HEK293 (cell line): ENCODE results near the gene C19orf38.

Experiments
- CTCF ChIA-PET: fragments of 350-600 bp; formaldehyde crosslinking; extraction: SDS; loops from one replicate; lab custom pipeline; 2021; ENCODE audit warnings: antibody characterized with exemption; lab: Yijun Ruan, JAX
- POLR2A ChIA-PET: fragments of 300-600 bp; formaldehyde crosslinking; extraction: SDS; loops from one replicate; lab custom pipeline; 2020; ENCODE audit warnings: antibody characterized with exemption, inconsistent platforms; lab: Yijun Ruan, JAX
- H3K27ac ChIP-seq: fragments of 200-500 bp; sonication (Bioruptor generic); 2 replicates; pipeline ENCODE4 v1.5.1; 2014; ENCODE audit warnings: low read depth, low read length, control low read depth, inconsistent platforms; ENCODE audit errors: extremely low read depth
- H3K36me3 ChIP-seq, 2 experiments: fragments of 200-500 bp in 1 of 2; sonication (Bioruptor generic) in 1 of 2; 1 replicate in 1 of 2; 2 replicates in 1 of 2; pipeline ENCODE4 v1.5.1; 2014 to 2017; ENCODE audit warnings: inconsistent platforms in 2 of 2, low read length in 2 of 2; ENCODE audit not compliant: control insufficient read depth in 2 of 2, insufficient read depth in 1 of 2
- H3K4me1 ChIP-seq: fragments of 200-500 bp; sonication (Bioruptor generic); 2 replicates; pipeline ENCODE4 v1.5.1; 2014; ENCODE audit warnings: mild to moderate bottlenecking, low read length, inconsistent platforms; ENCODE audit not compliant: control insufficient read depth, insufficient read depth
- H3K4me3 ChIP-seq: 2 replicates; pipeline ENCODE4 v1.5.1; 2011; ENCODE audit warnings: low read depth, mild to moderate bottlenecking, control low read depth, low read length, moderate library complexity
- H3K9me3 ChIP-seq: fragments of 200-500 bp; sonication (Bioruptor generic); 2 replicates; pipeline ENCODE4 v1.5.1; 2014; ENCODE audit warnings: low read depth, low read length, inconsistent platforms; ENCODE audit not compliant: control insufficient read depth, insufficient read depth
- EGR2 ChIP-seq: fragments of 450-650 bp; formaldehyde crosslinking; IDR thresholded peaks from 2 replicates; pipeline ENCODE4 v1.5.1; 2016; ENCODE audit warnings: low read depth, missing biosample characterization, missing genetic modification characterization
- GFI1B ChIP-seq: fragments of 450-650 bp; formaldehyde crosslinking; IDR thresholded peaks from 2 replicates; pipeline ENCODE4 v1.5.1; 2016; ENCODE audit warnings: missing biosample characterization, missing genetic modification characterization
- HOXD13 ChIP-seq: sonication (generic); formaldehyde crosslinking; IDR thresholded peaks from 2 replicates; pipeline ENCODE4 v1.8.0; 2022; ENCODE audit warnings: missing genetic modification reagents, borderline replicate concordance
- KLF1 ChIP-seq: fragments of 450-650 bp; formaldehyde crosslinking; IDR thresholded peaks from 2 replicates; pipeline ENCODE4 v1.5.1; 2016; ENCODE audit warnings: missing biosample characterization, missing genetic modification characterization
- SETDB1 ChIP-seq: IDR thresholded peaks from one replicate; pipeline ENCODE4 v1.6.1; 2017; ENCODE audit warnings: mild to moderate bottlenecking, low read length, moderate library complexity, mixed read lengths; ENCODE audit not compliant: insufficient read length
- SP2 ChIP-seq: fragments of 450-650 bp; formaldehyde crosslinking; IDR thresholded peaks from 2 replicates; pipeline ENCODE4 v1.5.1; 2016; ENCODE audit warnings: missing biosample characterization, missing genetic modification characterization
- ZNF221 ChIP-seq: fragments of 450-650 bp; formaldehyde crosslinking; IDR thresholded peaks from 2 replicates; pipeline ENCODE4 v1.5.1; 2017; ENCODE audit warnings: missing biosample characterization, missing genetic modification characterization, borderline replicate concordance
- ZNF341 ChIP-seq: fragments of 450-650 bp; formaldehyde crosslinking; IDR thresholded peaks from 2 replicates; pipeline ENCODE4; 2016; ENCODE audit warnings: low read depth, missing biosample characterization, missing genetic modification characterization
- ZNF37A ChIP-seq: fragments of 450-650 bp; IDR thresholded peaks from 2 replicates; pipeline ENCODE4 v1.5.1; 2018; ENCODE audit warnings: missing biosample characterization, missing genetic modification characterization
- ZNF416 ChIP-seq: fragments of 450-650 bp; formaldehyde crosslinking; IDR thresholded peaks from 2 replicates; pipeline ENCODE4 v1.5.1; 2016; ENCODE audit warnings: missing biosample characterization, missing genetic modification characterization
- ZNF510 ChIP-seq: fragments of 450-650 bp; formaldehyde crosslinking; IDR thresholded peaks from 2 replicates; pipeline ENCODE4 v1.5.1; 2018; ENCODE audit warnings: mild to moderate bottlenecking, missing genetic modification characterization, missing biosample characterization; ENCODE audit not compliant: insufficient replicate concordance
- ZNF549 ChIP-seq: fragments of 450-650 bp; IDR thresholded peaks from 2 replicates; pipeline ENCODE4 v1.5.1; 2018; ENCODE audit warnings: missing biosample characterization, missing genetic modification characterization, mild to moderate bottlenecking, inconsistent platforms, moderate library complexity
- ZNF658 ChIP-seq: fragments of 450-650 bp; formaldehyde crosslinking; IDR thresholded peaks from 2 replicates; pipeline ENCODE4; 2016; ENCODE audit warnings: missing biosample characterization, missing genetic modification characterization
- ZNF747 ChIP-seq: fragments of 450-650 bp; formaldehyde crosslinking; IDR thresholded peaks from 2 replicates; pipeline ENCODE4 v1.5.1; 2016; ENCODE audit warnings: missing biosample characterization, missing genetic modification characterization
- ZNF768 ChIP-seq: fragments of 450-650 bp; formaldehyde crosslinking; IDR thresholded peaks from 2 replicates; pipeline ENCODE4 v1.5.1; 2018; ENCODE audit warnings: missing biosample characterization, mild to moderate bottlenecking, missing genetic modification characterization
- ZSCAN23 ChIP-seq: fragments of 450-650 bp; formaldehyde crosslinking; IDR thresholded peaks from 2 replicates; pipeline ENCODE4 v1.5.1; 2016; ENCODE audit warnings: missing biosample characterization, missing genetic modification characterization
- ZXDB ChIP-seq: fragments of 450-650 bp; formaldehyde crosslinking; IDR thresholded peaks from 2 replicates; pipeline ENCODE4 v1.5.1; 2016; ENCODE audit warnings: missing biosample characterization, missing genetic modification characterization
- TF ChIP-seq, protein P1 (sequence below): fragments of 450-650 bp; formaldehyde crosslinking; IDR thresholded peaks from 2 replicates; pipeline ENCODE4 v1.5.1; 2016; ENCODE audit warnings: missing biosample characterization, missing genetic modification characterization
- TF ChIP-seq, protein P2 (sequence below): fragments of 450-650 bp; formaldehyde crosslinking; IDR thresholded peaks from 2 replicates; pipeline ENCODE4 v1.5.1; 2017; ENCODE audit warnings: missing biosample characterization, missing genetic modification characterization
- TF ChIP-seq, protein P3 (sequence below): fragments of 450-650 bp; formaldehyde crosslinking; conservative IDR thresholded peaks from 2 replicates; pipeline ENCODE4 v1.5.1; 2016; ENCODE audit warnings: low read depth, missing biosample characterization, missing genetic modification characterization

The C19orf38 gene

DNA sequence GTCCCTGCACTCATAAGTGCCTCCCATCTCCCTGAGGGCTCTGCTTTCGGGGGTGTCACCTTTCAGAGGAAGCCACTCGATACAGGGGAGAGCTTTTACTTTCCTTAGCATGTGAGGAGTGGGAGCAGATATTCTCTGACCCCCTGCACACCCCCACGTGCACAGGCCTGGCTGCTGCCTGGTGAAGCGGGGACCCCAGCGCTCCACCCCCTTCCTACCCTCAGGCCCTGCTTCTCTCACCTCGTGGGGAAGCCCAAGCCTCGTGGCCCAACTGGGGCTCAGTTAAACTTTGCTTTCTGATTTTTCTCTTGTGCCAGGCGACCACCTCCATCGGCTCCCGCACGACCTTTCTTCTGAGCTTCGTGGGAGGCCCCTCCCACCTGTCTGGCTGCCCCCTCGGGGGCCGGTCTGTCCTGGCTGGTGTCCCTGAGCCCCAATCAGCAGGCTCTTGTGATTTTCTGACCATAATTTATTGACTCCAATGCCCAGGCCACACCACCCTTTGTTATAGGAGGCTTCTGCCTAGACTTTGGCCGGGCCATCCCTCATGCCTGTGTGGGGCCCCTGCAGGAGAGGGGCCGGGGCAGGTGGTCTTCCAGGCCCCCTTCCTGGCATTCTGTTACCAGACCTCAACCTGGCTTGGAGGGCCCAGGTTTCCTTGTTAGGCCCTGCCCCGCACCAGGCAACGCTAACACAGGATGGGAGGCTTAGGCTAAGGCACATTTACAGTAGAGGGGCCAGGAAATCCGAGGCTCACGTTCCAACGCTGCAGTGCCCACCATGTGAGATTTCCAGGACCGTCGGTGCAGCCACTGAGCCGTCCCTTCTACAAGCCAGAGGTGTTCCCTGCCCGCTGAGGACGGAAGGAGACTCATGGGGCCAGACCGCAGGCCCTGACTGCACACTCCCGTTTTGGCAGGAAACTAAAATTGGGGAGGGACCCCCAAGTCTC lies 16.0 kb upstream of the C19orf38 start:
- CTCF ChIA-PET, result interaction anchor here (1.0 kb wide), 1 partner anchor 32 kb away, joined by 3 read pairs; no protein-coding TSS in a partner anchor
- Histone ChIP-seq H3K4me1 (no peaks in the 10 kb centered on the region), H3K4me3 (no peak overlapping the region), H3K36me3 (peaks cover 0 to 61% of the 10 kb centered on the region in 2 experiments; a peak in 2 of 3 replicates), H3K9me3 (no peaks in the 10 kb centered on the region), H3K27ac (no peak overlapping the region)
- TF ChIP-seq SP2 (tag by site-specific recombination) (peak; percentile 12; the same call in 1 of the 2 replicates), ZNF341 (tag by site-specific recombination) (no peak)
- POLR2A ChIA-PET, result no interaction called here

DNA sequence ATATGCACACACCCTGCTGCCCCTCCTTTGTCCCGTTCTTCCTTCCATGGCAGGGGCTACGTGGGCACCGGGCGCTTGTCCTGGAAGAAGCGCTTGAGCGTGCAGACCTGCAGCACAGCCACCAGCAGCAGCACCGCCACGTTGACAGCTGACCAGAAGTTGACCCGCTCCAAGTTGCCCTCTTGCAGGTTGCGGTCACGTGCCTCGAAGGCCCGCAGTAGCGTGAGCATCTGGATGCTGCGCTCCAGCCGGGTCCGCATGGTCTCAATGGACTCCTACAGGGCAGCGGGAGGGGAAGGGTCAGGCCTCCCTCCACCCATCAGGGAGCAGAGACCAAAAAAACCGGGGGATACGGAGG lies 15.3 kb upstream of the C19orf38 start:
- no peaks in the 10 kb centered on the region for H3K9me3 ChIP-seq
- no peak for TF ChIP-seq KLF1 (tag by site-specific recombination)
- no peak for TF ChIP-seq EGR2
- no peak for TF ChIP-seq ZNF658 (tag by site-specific recombination)
- no peak for TF ChIP-seq ZNF747 (tag by site-specific recombination)
- TF ChIP-seq ZNF416 (tag by site-specific recombination), result no peak
- no peak for TF ChIP-seq ZNF221
- TF ChIP-seq ZNF37A (tag by site-specific recombination), result no peak
- TF ChIP-seq, all 188 proteins: peak for 0
- Histone ChIP-seq H3K27ac (no peak overlapping the region), H3K4me1 (no peaks in the 10 kb centered on the region), H3K4me3 (no peak overlapping the region), H3K36me3 (peaks cover 0 to 61% of the 10 kb centered on the region in 2 experiments; a peak in 2 of 3 replicates)
- POLR2A ChIA-PET, result interaction anchor here (0.6 to 0.8 kb wide), 2 partner anchors 115 to 348 kb away, joined by 4 read pairs; partner anchors contain the start of gene DNM2
- CTCF ChIA-PET, result interaction anchor here (1.0 kb wide), 1 partner anchor 31 kb away, joined by 3 read pairs; no protein-coding TSS in a partner anchor

DNA sequence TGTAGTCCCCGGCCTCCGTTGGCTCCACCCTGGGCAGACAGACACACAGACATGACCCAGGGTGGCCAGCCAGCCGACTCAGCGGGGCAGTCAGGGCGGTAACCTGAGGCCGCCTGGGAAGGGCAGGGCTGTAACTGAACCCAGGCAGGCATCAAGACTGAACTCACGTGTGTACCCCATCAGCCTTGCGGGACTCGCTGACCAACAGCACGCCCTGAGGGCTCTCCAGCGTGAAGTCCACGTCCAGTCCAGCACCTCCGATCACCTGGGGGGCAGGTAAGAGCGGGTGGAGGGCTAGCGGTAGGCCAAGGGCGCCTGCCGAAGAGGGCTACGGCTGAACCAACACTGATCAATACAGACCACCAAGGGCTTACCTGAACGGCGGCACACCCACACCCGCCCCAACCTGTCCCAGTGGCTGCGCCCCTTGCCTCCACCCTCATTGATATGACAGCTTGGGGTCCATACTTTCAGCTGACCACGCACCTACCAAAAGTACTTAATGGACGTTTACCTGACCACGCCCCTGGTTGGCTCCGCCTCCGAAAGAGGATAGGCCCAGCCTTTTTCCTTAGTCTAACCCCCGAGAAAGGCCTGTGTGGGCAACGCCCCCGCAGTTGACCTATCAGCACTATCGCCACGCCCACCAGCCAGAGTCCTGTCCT lies 13.0 kb upstream of the C19orf38 start:
- CTCF ChIA-PET, result interaction anchor here (1.0 to 6.9 kb wide), 6 partner anchors 11 to 28 kb away, joined by 3 to 80 read pairs (median 4); no protein-coding TSS in a partner anchor
- no peaks in the 10 kb centered on the region for H3K4me1 ChIP-seq
- H3K36me3 ChIP-seq, result peaks cover 0 to 44% of the 10 kb centered on the region in 2 experiments; a peak in 2 of 3 replicates
- no peak overlapping the region for H3K27ac ChIP-seq
- peak overlapping the region; percentile 43 for H3K4me3 ChIP-seq
- POLR2A ChIA-PET, result interaction anchor here (0.6 to 2.9 kb wide), 12 partner anchors 8 to 117 kb away, joined by 3 to 39 read pairs (median 5); partner anchors contain the start of genes CARM1 and DNM2
- H3K9me3 ChIP-seq, result no peaks in the 10 kb centered on the region
- TF ChIP-seq SETDB1, result no peak
- TF ChIP-seq, protein P1, sequence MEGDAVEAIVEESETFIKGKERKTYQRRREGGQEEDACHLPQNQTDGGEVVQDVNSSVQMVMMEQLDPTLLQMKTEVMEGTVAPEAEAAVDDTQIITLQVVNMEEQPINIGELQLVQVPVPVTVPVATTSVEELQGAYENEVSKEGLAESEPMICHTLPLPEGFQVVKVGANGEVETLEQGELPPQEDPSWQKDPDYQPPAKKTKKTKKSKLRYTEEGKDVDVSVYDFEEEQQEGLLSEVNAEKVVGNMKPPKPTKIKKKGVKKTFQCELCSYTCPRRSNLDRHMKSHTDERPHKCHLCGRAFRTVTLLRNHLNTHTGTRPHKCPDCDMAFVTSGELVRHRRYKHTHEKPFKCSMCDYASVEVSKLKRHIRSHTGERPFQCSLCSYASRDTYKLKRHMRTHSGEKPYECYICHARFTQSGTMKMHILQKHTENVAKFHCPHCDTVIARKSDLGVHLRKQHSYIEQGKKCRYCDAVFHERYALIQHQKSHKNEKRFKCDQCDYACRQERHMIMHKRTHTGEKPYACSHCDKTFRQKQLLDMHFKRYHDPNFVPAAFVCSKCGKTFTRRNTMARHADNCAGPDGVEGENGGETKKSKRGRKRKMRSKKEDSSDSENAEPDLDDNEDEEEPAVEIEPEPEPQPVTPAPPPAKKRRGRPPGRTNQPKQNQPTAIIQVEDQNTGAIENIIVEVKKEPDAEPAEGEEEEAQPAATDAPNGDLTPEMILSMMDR (tag by site-specific recombination), result no peak
- TF ChIP-seq, protein P2, sequence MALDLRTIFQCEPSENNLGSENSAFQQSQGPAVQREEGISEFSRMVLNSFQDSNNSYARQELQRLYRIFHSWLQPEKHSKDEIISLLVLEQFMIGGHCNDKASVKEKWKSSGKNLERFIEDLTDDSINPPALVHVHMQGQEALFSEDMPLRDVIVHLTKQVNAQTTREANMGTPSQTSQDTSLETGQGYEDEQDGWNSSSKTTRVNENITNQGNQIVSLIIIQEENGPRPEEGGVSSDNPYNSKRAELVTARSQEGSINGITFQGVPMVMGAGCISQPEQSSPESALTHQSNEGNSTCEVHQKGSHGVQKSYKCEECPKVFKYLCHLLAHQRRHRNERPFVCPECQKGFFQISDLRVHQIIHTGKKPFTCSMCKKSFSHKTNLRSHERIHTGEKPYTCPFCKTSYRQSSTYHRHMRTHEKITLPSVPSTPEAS (tag by site-specific recombination), result no peak
- no peak for TF ChIP-seq ZNF658 (tag by site-specific recombination)
- no peak for TF ChIP-seq ZXDB (tag by site-specific recombination)
- TF ChIP-seq HOXD13, result no peak
- TF ChIP-seq GFI1B (tag by site-specific recombination), result no peak
- TF ChIP-seq ZSCAN23 (tag by site-specific recombination), result no peak
- TF ChIP-seq, protein P3, sequence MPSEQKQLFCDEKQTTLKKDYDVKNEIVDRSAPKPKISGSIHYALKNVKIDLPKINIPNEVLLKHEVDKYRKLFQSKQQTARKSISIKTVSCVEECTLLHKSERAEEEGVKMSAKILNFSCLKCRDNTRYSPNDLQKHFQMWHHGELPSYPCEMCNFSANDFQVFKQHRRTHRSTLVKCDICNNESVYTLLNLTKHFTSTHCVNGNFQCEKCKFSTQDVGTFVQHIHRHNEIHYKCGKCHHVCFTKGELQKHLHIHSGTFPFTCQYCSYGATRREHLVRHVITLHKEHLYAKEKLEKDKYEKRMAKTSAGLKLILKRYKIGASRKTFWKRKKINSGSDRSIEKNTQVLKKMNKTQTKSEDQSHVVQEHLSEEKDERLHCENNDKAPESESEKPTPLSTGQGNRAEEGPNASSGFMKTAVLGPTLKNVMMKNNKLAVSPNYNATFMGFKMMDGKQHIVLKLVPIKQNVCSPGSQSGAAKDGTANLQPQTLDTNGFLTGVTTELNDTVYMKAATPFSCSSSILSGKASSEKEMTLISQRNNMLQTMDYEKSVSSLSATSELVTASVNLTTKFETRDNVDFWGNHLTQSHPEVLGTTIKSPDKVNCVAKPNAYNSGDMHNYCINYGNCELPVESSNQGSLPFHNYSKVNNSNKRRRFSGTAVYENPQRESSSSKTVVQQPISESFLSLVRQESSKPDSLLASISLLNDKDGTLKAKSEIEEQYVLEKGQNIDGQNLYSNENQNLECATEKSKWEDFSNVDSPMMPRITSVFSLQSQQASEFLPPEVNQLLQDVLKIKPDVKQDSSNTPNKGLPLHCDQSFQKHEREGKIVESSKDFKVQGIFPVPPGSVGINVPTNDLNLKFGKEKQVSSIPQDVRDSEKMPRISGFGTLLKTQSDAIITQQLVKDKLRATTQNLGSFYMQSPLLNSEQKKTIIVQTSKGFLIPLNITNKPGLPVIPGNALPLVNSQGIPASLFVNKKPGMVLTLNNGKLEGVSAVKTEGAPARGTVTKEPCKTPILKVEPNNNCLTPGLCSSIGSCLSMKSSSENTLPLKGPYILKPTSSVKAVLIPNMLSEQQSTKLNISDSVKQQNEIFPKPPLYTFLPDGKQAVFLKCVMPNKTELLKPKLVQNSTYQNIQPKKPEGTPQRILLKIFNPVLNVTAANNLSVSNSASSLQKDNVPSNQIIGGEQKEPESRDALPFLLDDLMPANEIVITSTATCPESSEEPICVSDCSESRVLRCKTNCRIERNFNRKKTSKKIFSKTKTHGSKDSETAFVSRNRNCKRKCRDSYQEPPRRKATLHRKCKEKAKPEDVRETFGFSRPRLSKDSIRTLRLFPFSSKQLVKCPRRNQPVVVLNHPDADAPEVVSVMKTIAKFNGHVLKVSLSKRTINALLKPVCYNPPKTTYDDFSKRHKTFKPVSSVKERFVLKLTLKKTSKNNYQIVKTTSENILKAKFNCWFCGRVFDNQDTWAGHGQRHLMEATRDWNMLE (tag by site-specific recombination), result no peak
- TF ChIP-seq ZNF510 (tag by site-specific recombination), result no peak
- TF ChIP-seq ZNF768, result no peak
- TF ChIP-seq ZNF549 (tag by site-specific recombination), result no peak
- TF ChIP-seq ZNF341 (tag by site-specific recombination), result no peak
